ENCODE results near the gene COL7A1. TPM values are rescaled to one million over a fixed set of nuclear protein-coding genes. Genes with fewer than 3 reads are reported as not detected.
A peak's percentile ranks its signal among the peaks of the same experiment; 100 is the strongest.

The COL7A1 gene
- total RNA-seq, 5 donors from 2014 or later (not counting 1 experiment from before 2014, with no cell fraction given) = 0.33 to 2.3 (median 1.3) TPM

GRCh38 chr3:48594417-48595049, 596 bp downstream of the COL7A1 start:
- Histone ChIP-seq H3K27me3 (replicated peaks in 1 of 2; ENCODE audit: control insufficient read depth in 2 of 2, extremely low read depth in 1 of 2, insufficient read depth in 2 of 2, low read length in 1 of 2) (peaks cover 0 to 64% of the 10 kb centered on the region in 2 experiments), H3K36me3 (ENCODE audit: control insufficient read depth in 2 of 2, extremely low read depth in 1 of 2, insufficient read depth in 1 of 2, low read length in 1 of 2) (peaks cover 8 to 21% of the 10 kb centered on the region in 2 donors), H3K9me3 (no peaks in the 10 kb centered on the region), H3K4me3 (ENCODE audit: control insufficient read depth in 1 of 2, extremely low read depth in 1 of 2, low read length in 1 of 2) (no peak overlapping the region), H3K27ac (ENCODE audit: low read length) (no peak overlapping the region), H3K4me1 (ENCODE audit: control insufficient read depth in 1 of 2, extremely low read depth in 1 of 2, insufficient read depth in 2 of 2, low read length in 2 of 2) (peaks cover 0 to 8% of the 10 kb centered on the region in 2 experiments)
- Mint-ChIP-seq H3K27me3 (peaks cover 27 to 43% of the 10 kb centered on the region in 2 donors), H3K4me3 (peak overlapping the region in 1 of 3 donors; percentile 58), H3K36me3 (peaks cover 6% of the 10 kb centered on the region), H3K27ac (no peak overlapping the region), H3K4me1 (peaks cover 6 to 9% (median 6%) of the 10 kb centered on the region in 3 donors), H3K9me3 (no peaks in the 10 kb centered on the region)
- POLR2A ChIA-PET = no interaction called here
- 43% methylated on average over 39 of the region's 39 CpGs for WGBS (ENCODE audit: insufficient coverage)
- DNase-seq (no peak), ATAC-seq (replicated peaks in 1 of 4) (peak in 1 of 4 experiments; percentile 4)
- CTCF ChIA-PET = no interaction called here

GRCh38 chr3:48593337-48593736, 1.8 kb downstream of the COL7A1 start:
- ChIA-PET CTCF (no interaction called here), POLR2A (interaction anchor here in 1 of 2 donors (0.5 kb wide), 1 partner anchor 9 kb away, joined by 8 read pairs; no protein-coding TSS in a partner anchor)
- Mint-ChIP-seq H3K36me3 (no peaks in the 10 kb centered on the region), H3K4me1 (peaks cover 6 to 9% (median 6%) of the 10 kb centered on the region in 3 donors), H3K27me3 (peaks cover 36 to 53% of the 10 kb centered on the region in 2 donors), H3K9me3 (no peaks in the 10 kb centered on the region), H3K4me3 (no peak overlapping the region), H3K27ac (no peak overlapping the region)
- Histone ChIP-seq H3K4me1 (ENCODE audit: control insufficient read depth in 1 of 2, extremely low read depth in 1 of 2, insufficient read depth in 2 of 2, low read length in 2 of 2) (peaks cover 0 to 8% of the 10 kb centered on the region in 2 experiments), H3K4me3 (ENCODE audit: control insufficient read depth in 1 of 2, extremely low read depth in 1 of 2, low read length in 1 of 2) (no peak overlapping the region), H3K27ac (ENCODE audit: low read length) (no peak overlapping the region), H3K9me3 (no peaks in the 10 kb centered on the region), H3K27me3 (replicated peaks in 1 of 2; ENCODE audit: control insufficient read depth in 2 of 2, extremely low read depth in 1 of 2, insufficient read depth in 2 of 2, low read length in 1 of 2) (peaks cover 0 to 75% of the 10 kb centered on the region in 2 experiments), H3K36me3 (ENCODE audit: control insufficient read depth in 2 of 2, extremely low read depth in 1 of 2, insufficient read depth in 1 of 2, low read length in 1 of 2) (peaks cover 0 to 9% of the 10 kb centered on the region in 2 donors)
- WGBS (ENCODE audit: insufficient coverage) = 79% methylated on average over 2 of the region's 9 CpGs
- no peak for DNase-seq
- no peak for ATAC-seq (replicated peaks in 1 of 4)

DNA sequence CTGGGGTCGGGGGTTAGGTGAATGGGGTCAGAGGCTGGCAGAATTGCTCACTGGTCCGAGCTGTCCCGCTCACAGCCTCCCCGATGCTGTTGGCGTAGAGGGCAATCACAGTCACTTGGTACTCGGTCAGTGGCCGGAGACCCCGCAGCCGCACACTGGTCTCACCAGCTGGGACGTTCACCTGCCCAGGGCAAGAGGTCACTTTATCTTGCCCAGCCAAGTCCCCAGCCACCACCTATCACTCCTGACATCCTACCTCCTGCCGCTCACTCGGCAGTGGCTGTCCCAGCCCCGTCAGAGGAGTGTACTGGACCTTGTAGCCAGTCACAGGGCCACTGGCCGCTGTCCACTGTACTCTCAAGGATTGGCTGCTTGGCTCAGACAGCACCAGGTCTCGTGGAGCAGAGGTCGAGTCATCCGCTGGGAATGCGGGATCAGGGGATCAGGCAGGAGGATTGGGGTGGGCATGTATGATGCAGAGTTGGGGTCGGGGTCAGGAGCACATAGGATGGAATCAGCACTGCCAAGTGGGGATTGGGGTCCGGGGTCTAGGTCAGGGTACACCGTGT, 2.5 kb downstream of the COL7A1 start:
- Histone ChIP-seq H3K4me1 (ENCODE audit: control insufficient read depth in 1 of 2, extremely low read depth in 1 of 2, insufficient read depth in 2 of 2, low read length in 2 of 2) (peaks cover 0 to 10% of the 10 kb centered on the region in 2 experiments), H3K27ac (ENCODE audit: low read length) (no peak overlapping the region), H3K4me3 (ENCODE audit: control insufficient read depth in 1 of 2, extremely low read depth in 1 of 2, low read length in 1 of 2) (no peak overlapping the region), H3K9me3 (no peaks in the 10 kb centered on the region), H3K27me3 (replicated peaks in 1 of 2; ENCODE audit: control insufficient read depth in 2 of 2, extremely low read depth in 1 of 2, insufficient read depth in 2 of 2, low read length in 1 of 2) (peaks cover 0 to 82% of the 10 kb centered on the region in 2 experiments), H3K36me3 (ENCODE audit: control insufficient read depth in 2 of 2, extremely low read depth in 1 of 2, insufficient read depth in 1 of 2, low read length in 1 of 2) (peaks cover 0 to 3% of the 10 kb centered on the region in 2 donors)
- no peak for ATAC-seq (replicated peaks in 1 of 4)
- whole genome bisulfite sequencing (ENCODE audit: insufficient coverage) = 88% methylated on average over 13 of the region's 21 CpGs
- DNase-seq = no peak
- POLR2A ChIA-PET = no interaction called here
- Mint-ChIP-seq H3K27me3 (peaks cover 41 to 57% of the 10 kb centered on the region in 2 donors), H3K4me1 (peaks cover 6 to 9% (median 6%) of the 10 kb centered on the region in 3 donors), H3K4me3 (no peak overlapping the region), H3K9me3 (no peaks in the 10 kb centered on the region), H3K27ac (no peak overlapping the region), H3K36me3 (no peaks in the 10 kb centered on the region)
- CTCF ChIA-PET = no interaction called here

DNA sequence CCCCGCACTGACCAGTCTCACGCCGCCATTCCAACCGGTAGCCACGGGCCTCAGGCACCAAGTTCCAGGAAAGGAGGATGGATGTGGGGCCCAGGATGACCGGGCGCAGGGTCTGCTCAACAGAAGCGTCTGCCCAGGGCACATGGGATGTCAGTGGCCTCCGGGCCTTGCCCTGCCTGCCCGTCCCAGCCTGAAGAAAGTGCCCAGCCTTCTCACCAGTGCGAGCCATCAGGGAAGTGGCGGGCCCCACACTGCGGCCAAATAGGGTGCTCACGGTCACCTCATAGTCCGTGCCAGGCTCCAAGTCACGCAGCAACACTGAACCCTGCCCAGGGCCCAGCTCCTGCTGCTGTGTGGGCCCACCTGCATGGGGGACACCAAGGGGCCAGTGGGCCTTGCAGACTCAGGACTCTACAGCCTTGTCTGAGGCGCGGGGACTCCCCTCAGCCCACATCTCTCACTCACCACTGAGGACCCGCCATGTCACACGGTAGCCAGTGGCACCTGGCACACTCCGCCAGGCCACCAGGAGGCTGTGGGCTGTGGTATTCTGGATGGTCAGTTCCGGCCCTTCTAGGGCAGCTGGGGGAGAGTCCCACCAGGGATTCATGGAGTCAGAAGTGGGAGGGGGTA, 3.1 kb downstream of the COL7A1 start:
- H3K9me3 ChIP-seq = no peaks in the 10 kb centered on the region
- Mint-ChIP-seq H3K27me3 (peaks cover 41 to 61% of the 10 kb centered on the region in 2 donors), H3K4me3 (no peak overlapping the region), H3K27ac (no peak overlapping the region), H3K9me3 (no peaks in the 10 kb centered on the region), H3K4me1 (peaks cover 6 to 9% (median 6%) of the 10 kb centered on the region in 3 donors), H3K36me3 (no peaks in the 10 kb centered on the region)
- ATAC-seq (replicated peaks in 1 of 4) = no peak
- ChIA-PET POLR2A (no interaction called here), CTCF (no interaction called here)
- H3K36me3 ChIP-seq (ENCODE audit: control insufficient read depth in 2 of 2, extremely low read depth in 1 of 2, insufficient read depth in 1 of 2, low read length in 1 of 2) = no peaks in the 10 kb centered on the region
- 91% methylated on average over 18 of the region's 22 CpGs for WGBS (ENCODE audit: insufficient coverage)
- H3K4me1 ChIP-seq (ENCODE audit: control insufficient read depth in 1 of 2, extremely low read depth in 1 of 2, insufficient read depth in 2 of 2, low read length in 2 of 2) = peaks cover 0 to 10% of the 10 kb centered on the region in 2 experiments
- H3K27ac ChIP-seq (ENCODE audit: low read length) = no peak overlapping the region
- H3K4me3 ChIP-seq (ENCODE audit: control insufficient read depth in 1 of 2, extremely low read depth in 1 of 2, low read length in 1 of 2) = no peak overlapping the region
- DNase-seq = no peak
- H3K27me3 ChIP-seq (replicated peaks in 1 of 2; ENCODE audit: control insufficient read depth in 2 of 2, extremely low read depth in 1 of 2, insufficient read depth in 2 of 2, low read length in 1 of 2) = peaks cover 0 to 87% of the 10 kb centered on the region in 2 experiments

DNA sequence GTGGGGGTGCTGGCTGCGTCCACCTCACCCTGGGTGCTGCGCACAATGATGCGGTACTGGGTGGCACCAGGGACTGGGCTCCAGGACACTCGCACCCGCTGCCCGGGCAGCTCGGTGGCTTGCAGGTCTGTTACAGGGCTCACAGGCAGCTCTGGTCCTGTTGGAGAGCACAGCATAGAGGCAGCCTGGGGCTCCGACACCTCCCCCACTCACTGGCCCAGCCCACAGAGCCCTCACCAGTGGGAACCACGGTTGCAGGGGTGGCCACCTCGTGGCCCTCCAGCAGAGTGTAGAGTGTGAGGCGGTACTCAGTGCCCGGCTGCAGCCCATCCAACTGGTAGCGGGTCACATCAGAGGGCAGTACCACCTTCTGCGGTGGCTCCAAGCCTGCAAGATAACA, 3.7 kb downstream of the COL7A1 start:
- Mint-ChIP-seq H3K27ac (no peak overlapping the region), H3K4me1 (peaks cover 6 to 9% (median 6%) of the 10 kb centered on the region in 3 donors), H3K4me3 (no peak overlapping the region), H3K9me3 (no peaks in the 10 kb centered on the region), H3K27me3 (peaks cover 41 to 63% of the 10 kb centered on the region in 2 donors), H3K36me3 (no peaks in the 10 kb centered on the region)
- ATAC-seq (replicated peaks in 1 of 4) (no peak), DNase-seq (no peak)
- 84% methylated on average over 13 of the region's 14 CpGs for WGBS (ENCODE audit: insufficient coverage)
- Histone ChIP-seq H3K36me3 (ENCODE audit: control insufficient read depth in 2 of 2, extremely low read depth in 1 of 2, insufficient read depth in 1 of 2, low read length in 1 of 2) (no peaks in the 10 kb centered on the region), H3K4me1 (ENCODE audit: control insufficient read depth in 1 of 2, extremely low read depth in 1 of 2, insufficient read depth in 2 of 2, low read length in 2 of 2) (peaks cover 0 to 10% of the 10 kb centered on the region in 2 experiments), H3K27me3 (replicated peaks in 1 of 2; ENCODE audit: control insufficient read depth in 2 of 2, extremely low read depth in 1 of 2, insufficient read depth in 2 of 2, low read length in 1 of 2) (peaks cover 0 to 91% of the 10 kb centered on the region in 2 experiments), H3K4me3 (ENCODE audit: control insufficient read depth in 1 of 2, extremely low read depth in 1 of 2, low read length in 1 of 2) (no peak overlapping the region), H3K9me3 (no peaks in the 10 kb centered on the region), H3K27ac (ENCODE audit: low read length) (no peak overlapping the region)
- POLR2A ChIA-PET = no interaction called here
- CTCF ChIA-PET = no interaction called here

DNA sequence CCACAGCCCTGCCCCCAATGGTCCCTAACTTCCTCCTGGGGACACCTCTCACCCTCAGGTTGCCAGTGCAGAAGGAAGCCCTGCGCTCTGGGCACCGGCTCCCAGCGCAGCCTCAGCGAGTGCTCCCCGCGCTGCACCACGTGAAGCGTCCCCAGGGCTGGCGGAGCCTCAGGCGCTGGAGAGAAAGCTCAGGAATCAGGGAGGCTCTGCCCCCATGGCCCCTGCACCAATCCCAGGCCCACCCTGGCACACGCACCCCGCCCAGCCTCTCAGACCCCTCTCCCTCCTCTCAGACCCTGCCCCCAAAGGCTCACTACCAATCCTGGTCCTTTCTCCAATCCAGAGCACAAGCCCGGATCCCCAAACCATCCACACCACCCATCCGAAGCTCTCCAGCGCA, 6.9 kb downstream of the COL7A1 start:
- no peak overlapping the region for H3K27ac ChIP-seq (ENCODE audit: low read length)
- peaks cover 0 to 2% of the 10 kb centered on the region in 2 experiments for H3K4me1 ChIP-seq (ENCODE audit: control insufficient read depth in 1 of 2, extremely low read depth in 1 of 2, insufficient read depth in 2 of 2, low read length in 2 of 2)
- Mint-ChIP-seq H3K4me1 (no peaks in the 10 kb centered on the region), H3K4me3 (no peak overlapping the region), H3K9me3 (no peaks in the 10 kb centered on the region), H3K27ac (no peak overlapping the region), H3K27me3 (peaks cover 32 to 45% of the 10 kb centered on the region in 2 donors), H3K36me3 (no peaks in the 10 kb centered on the region)
- POLR2A ChIA-PET = no interaction called here
- 62% methylated on average over 15 of the region's 15 CpGs for WGBS (ENCODE audit: insufficient coverage)
- H3K9me3 ChIP-seq = no peaks in the 10 kb centered on the region
- H3K27me3 ChIP-seq (replicated peaks in 1 of 2; ENCODE audit: control insufficient read depth in 2 of 2, extremely low read depth in 1 of 2, insufficient read depth in 2 of 2, low read length in 1 of 2) = peaks cover 0 to 74% of the 10 kb centered on the region in 2 experiments
- CTCF ChIA-PET = no interaction called here
- H3K4me3 ChIP-seq (ENCODE audit: control insufficient read depth in 1 of 2, extremely low read depth in 1 of 2, low read length in 1 of 2) = no peak overlapping the region
- DNase-seq = no peak
- H3K36me3 ChIP-seq (ENCODE audit: control insufficient read depth in 2 of 2, extremely low read depth in 1 of 2, insufficient read depth in 1 of 2, low read length in 1 of 2) = no peaks in the 10 kb centered on the region
- no peak for ATAC-seq (replicated peaks in 1 of 4)

Measured in T-cell (primary cell).